HPDE6-E6E7 (cell line): ENCODE measurements around the gene KRT72.

Experiments used
- DNase-seq: peaks from one replicate; pipeline ENCODE4 v3.0.0; 2011; ENCODE audit warnings: missing footprints; ENCODE audit errors: extremely low spot score

Gene KRT72

DNA sequence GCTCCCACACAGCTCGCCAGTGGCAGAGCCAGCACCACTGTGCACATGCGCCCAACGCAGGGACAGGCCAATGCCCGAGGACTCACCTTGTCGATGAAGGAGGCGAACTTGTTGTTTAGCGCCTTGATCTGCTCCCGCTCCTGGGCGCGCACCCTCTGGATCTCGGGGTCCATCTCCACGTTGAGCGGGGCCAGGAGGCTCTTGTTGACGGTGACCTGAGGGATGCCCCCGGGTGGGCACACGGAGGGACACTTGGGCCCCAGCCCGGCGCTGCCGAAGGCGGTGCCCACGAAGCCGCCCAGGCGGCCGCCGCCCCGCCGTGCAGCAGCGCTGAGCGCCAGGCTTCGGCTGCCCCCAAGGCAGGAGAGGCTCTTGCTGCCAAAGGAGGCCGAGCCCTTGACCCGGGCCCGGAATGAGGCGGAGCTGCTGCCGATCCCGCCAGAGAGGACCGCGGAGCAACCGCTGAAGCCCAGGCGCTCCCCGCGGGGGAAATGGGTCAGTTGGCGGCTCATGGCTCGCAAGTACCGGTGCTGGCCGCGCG, at the start of gene KRT72:
Gene KRT72 (minus strand): TSS at position 523 of the 541 bp plus-strand sequence. CDS start 11 bp downstream, at position 512.
- no peak for DNase-seq

GRCh38 chr12:52650520-52651081, 49.3 kb upstream of the KRT72 start:
- no peak for DNase-seq

DNA sequence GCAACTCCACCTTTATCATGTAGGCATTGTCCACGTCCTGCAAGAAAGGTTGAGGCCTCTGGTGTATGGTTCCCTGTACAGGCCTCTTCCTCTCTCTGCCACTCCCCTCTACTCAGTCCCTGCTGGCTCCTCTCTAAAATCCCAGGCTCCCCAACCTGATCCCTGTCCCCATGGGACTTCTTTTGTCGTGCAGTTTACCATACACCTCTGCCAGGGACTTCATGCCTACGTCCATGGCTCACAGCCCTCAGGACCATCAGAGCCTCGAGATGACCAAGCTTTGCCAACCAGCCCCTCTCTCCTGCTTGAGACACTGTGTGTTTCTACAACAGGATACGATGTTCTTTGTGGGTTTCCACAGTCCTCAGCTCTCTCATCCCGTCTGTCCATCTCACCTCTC, 47.8 kb upstream of the KRT72 start:
- no peak for DNase-seq

- DNase-seq: no peak
These were observed 46.8 kb upstream of the KRT72 start for GRCh38 chr12:52648012-52648550.

GRCh38 chr12:52647601-52648000, 46.3 kb upstream of the KRT72 start:
- DNase-seq: no peak

DNA sequence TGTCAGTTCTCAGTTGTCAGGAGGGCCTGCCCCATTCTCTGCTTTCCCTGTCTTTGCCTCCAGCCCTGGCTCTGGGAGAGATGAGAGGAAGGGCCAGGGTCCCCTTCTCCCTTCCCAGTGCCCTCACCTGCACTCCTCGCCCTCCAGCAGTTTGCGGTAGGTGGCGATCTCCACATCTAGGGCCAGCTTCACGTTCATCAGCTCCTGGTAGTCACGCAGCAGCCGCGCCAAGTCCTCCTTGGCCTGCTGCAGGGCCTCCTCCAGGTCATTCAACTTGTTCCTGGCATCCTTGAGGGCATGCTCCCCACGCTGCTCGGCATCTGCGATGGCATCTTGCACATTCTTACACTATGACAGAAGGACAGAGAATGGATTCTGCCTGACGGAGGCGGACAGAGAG, 45.4 kb upstream of the KRT72 start:
- DNase-seq: no peak

- no peak for DNase-seq
These were observed 44.7 kb upstream of the KRT72 start for GRCh38 chr12:52645982-52646381.

DNA sequence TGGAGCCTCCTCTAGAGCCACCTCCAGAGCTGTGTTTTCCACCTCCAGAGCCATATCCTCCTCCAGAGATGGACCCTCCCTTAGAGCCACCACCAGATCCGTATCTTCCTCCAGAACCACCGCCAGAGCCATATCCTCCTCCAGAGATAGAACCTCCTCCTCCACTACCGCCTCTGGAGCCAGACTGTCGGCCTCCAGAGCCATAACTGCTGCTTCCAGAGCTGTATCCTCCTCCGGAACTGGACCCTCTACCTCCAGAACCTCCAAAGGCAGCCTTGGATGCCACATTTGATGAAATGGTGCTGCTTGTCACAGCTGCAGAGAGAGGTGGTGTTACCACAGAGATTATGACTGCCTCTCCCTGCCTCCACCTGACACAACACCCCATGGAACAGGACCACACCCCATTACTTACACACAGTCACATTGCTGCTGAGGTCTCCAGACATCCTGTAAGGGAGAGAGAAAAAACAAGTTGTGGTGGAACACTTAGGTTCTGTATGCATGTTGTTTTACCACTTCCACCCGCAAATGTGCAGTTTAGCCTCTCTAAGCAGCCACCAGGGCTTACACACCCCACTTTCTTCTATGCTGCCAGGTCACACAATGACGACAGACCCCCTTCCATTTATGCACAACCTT, 44.0 kb upstream of the KRT72 start:
- no peak for DNase-seq

DNA sequence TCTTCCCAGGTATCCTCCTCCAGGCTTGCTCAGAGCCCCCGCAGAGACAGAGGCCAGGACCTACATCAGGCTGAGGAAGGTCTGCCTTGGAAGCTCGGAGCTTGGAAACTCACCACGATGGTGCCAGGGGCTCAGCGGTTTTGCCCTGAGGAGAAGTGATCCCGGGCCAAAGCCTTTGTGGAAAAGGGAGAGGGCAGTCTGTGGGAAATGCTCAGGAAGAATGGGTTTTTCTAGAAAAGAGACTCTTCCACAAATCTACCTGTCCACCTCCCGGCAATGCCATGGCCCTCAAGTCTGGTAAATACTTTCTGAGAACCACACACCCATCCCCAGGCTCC, 42.8 kb upstream of the KRT72 start:
- DNase-seq: no peak

DNA sequence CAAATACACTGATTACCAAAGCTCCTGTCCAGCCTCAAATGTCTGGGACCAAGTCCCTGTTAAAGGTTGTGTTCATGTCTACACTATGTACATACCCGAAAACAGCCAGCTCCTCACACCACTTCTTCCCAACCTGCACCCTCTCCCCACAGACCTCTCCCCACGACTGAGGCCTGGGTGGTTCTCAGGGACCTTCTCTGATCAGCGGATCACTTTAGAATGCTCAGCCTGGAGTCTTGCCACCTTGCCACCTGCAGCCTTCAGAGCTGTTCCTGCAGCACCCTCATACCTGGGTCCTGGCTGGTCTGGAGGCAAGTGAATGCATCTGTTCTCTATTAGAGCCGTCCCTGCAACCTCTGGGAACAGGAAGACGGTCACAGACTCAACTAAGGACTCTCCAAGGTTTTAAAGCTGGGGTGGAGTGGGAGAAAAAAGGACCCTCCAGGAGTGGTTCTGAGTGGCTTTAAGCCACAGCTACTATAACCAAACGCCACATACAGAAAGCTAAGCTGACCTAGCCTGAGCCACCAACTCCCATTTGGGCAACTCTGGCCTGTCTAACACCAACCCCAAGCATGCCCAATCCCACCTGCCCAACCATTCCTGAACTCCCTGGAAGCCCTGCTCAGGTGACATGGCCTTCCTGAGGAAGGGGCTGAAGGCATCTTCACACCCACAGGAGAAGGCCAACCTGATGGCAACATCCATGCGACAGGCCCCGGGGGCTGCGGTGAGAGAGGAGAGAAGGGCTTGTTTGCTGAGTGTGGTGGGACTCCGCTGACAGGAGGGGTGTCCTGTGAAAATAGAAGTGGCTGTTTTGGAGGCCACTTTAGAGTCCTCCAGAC, 42.2 kb upstream of the KRT72 start:
- DNase-seq: no peak

- DNase-seq: no peak
These were observed 40.2 kb upstream of the KRT72 start for GRCh38 chr12:52641468-52641867.

GRCh38 chr12:52637299-52637698, 36.0 kb upstream of the KRT72 start:
- DNase-seq: no peak

DNA sequence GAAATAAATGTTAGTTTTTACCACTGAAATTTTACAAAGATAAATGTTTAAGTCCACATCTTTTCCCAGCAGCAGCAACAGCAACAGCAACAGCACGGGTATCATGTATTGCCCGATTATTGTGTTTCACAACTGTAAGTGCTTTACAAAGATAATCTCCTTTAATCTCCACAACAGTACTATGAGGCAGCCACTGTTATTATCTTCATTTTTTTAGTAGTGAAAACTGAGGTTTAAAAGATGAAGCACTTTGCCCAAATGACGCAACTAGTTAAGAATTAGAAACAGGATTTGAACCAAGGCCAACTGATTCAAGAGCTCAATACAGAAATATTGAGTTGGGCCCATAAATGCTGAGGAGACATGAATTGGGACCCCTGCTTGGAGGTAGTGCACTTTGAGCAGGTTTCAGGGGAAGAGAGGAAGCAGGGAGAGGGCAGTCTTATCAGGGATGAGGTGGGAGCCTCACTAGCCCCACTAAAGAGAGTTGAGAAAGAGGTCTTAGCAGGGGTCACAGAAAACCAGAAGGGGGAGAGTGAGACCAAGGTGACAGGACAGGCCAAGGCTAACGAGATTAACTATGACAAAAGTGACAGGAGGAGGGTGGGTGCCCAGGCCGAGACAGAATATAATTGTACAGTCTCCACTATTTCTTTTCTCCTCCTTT, 35.5 kb upstream of the KRT72 start:
- DNase-seq: no peak

GRCh38 chr12:52636189-52636588, 34.9 kb upstream of the KRT72 start:
- no peak for DNase-seq

DNA sequence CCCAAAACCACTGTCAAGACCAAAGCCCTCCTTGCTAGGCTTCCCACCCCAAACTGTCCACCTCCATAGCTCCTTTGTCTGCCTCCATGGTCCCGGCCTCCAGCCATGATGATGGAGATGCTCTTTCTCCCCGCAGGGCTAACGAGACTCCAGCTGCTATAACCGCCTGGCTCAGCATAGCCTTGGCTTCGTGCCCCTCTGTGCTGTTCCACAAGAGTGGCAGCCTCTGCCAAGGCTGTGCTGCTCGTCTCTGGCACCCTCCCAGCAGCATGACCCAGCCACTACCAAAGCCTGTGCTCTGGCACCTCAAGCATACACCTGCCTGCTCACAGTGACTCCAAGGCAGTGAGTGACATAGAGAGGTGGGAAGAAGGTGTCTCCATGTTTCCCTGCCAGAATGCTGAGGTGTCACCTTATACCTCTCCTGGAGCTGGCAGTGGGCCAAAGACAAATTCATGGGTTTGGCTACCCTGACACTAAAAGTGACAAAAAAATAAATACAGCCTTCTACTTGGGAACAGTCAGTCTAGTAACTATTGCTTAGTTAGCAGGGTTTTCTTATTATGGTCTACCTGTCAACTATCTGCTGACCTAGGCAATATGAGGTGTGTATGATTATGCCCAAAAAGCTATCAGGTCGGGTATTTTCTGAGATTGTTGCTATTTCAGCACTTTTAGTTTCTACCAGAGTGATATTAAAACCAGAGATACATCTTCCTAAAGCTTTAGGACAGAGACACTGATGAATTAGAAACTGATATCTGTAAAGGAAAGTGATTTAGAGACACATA, 33.2 kb upstream of the KRT72 start:
- DNase-seq: no peak

GRCh38 chr12:52633383-52633782, 32.1 kb upstream of the KRT72 start:
- no peak for DNase-seq

DNA sequence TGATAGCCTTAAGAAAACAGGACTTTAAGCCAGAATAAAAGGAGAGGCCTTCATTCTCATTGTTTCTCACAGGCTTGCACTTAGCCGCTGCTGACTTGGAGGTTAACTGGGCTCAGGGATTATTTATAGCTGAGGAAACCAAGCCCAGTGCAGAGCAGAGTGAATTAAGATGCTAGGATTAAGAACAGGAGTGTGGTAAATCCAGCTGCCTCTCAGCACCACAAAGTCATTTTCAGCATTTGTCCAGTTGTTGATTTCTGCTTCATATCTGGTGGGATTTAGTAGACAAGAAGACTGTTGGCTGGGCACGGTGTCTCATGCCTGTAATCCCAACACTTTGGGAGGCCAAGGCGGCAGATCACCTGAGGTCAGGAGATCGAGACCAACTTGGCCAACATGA, 31.4 kb upstream of the KRT72 start:
- DNase-seq: no peak

DNA sequence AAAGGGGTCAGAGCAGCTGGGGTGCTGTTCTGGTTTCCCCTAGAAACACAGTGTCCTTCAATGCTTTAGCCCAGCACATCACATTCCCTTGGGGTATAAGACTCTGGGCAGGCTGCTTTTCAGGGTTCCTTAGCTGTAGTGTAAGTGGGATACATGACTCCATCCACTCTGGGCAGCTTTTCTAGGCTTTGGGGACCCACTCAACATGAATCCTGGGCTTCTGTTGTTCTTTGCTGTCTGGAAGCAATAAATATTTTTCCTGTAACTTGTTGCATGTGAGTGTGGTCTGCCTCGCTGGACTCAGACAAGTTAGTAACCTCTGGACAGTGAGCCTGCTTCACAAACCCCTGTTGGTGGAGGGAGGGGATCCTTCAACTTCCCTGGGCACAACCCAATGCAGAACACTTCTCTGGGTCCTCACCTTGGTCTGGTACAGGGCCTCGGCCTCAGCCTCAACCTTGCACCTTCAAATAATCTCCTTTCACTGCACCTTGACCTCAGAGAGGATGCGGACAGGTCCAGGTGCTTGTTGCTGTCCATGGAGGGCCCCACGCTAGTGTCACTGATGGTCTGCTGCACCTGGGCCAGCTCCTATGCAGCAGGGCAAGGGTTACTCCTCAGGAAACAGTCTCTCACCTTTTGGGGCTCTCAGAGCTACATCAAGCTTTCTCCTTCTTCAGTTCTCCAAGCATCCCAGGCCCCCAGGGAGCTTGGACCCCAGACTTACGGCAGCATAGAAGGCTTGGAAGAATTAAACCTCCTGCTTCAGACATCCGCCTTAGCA, 30.6 kb upstream of the KRT72 start:
- DNase-seq: no peak

- DNase-seq: no peak
These were observed 30.0 kb upstream of the KRT72 start for GRCh38 chr12:52631264-52631663.

DNA sequence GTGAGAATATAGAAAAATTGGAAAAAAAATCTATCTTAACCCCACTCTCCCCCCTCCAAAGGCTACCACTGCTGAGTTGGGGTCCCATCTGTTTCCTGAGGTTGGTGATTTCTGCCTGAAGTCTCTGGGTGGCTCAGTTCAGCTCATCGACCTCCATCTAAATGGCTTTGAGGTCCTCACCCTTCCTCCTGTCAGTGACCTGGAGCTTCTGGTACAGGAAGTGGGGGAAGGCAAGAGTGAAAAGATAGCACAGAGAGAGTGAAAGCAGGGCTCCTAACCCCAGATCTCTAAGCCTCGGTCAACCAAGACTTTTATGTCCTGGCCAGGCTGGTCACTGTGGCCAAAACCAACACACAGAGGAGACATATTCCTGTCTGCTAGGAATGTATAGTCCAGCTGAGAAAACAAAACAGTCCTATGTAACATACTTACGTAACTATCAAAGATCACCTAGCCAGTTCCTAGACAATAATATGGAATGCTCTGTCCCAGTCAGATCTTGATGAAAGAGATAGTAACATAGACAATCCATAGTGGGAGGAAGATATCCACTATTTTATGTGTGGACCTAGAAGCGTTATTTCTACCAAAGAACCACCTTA, 29.4 kb upstream of the KRT72 start:
- DNase-seq: no peak
